Measurements from ENCODE around the gene STARD10.

Gene STARD10

GRCh38 chr11:72752088-72752914 lies 41.5 kb downstream of the STARD10 start, which contains the start of gene ARAP1:
Gene ARAP1, minus strand, starts transcription at chr11:72752408. Its CDS starts 25,280 bp downstream, at chr11:72727128.
- CTCF ChIA-PET, result interaction anchor here (0.8 to 1.4 kb wide), 5 partner anchors 10 to 425 kb away, joined by 3 to 4 read pairs (median 3); no protein-coding TSS in a partner anchor
- peak; percentile 87 for DNase-seq
- Mint-ChIP-seq H3K4me3 (peak within 1 kb of the TSS; percentile 87), H3K36me3 (no peaks in the 10 kb centered on the region), H3K27ac (peak within 1 kb of the TSS; percentile 86), H3K4me1 (peaks cover 50% of the 10 kb centered on the region), H3K9me3 (no peaks in the 10 kb centered on the region), H3K27me3 (peaks cover 4% of the 10 kb centered on the region)

DNA sequence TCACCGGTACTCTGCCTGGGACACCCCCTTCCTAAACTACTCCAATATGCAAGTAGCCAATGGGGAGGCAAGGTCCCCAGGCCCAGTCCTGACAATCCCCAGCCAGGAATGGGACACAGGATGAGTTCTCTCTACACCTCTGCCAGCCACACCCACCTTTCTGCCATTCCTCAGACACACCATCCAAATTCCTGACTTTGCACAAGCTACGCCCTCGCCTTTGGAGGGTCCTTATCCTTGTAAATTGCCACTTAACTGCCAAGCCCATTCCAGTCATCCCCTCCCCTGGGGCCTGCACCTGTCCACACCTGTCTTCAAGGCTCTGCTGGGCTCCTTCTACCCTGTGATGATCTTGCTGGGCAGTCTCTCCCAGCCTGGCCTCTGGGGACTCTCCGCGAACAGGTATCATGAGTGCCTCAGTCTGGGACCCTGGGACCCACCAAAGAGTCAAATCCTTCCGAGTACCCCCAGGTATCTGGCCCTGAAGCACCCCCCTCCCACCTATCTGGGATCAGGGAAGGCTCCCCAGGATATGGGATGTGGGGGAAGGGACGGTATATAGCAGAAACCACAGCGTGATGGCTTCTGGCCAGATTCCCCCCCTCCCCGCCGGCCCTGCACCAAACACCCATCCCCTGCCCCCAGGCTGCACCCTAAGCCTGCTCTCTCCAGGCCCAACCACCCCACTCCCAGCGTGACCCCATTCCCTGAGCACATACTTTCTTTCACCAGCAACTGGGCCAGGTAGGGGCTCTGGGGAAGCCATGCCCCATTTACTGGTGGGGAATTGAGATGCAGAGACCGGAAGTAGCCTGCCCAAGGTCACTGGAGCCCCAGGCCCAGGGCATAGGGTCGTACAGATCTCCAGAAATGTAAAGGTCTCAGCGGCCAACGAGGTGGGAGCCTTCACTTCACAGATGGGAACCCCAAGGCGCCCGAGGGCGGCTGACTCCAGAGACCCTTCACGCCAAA lies 42.4 kb downstream of the STARD10 start:
- H3K27ac Mint-ChIP-seq, result peak overlapping the region; percentile 75
- H3K36me3 Mint-ChIP-seq, result no peaks in the 10 kb centered on the region
- H3K27me3 Mint-ChIP-seq, result peaks cover 4% of the 10 kb centered on the region
- peak overlapping the region; percentile 87 for H3K4me3 Mint-ChIP-seq
- H3K4me1 Mint-ChIP-seq, result peaks cover 50% of the 10 kb centered on the region
- no peaks in the 10 kb centered on the region for H3K9me3 Mint-ChIP-seq
- CTCF ChIA-PET, result no interaction called here
- DNase-seq, result no peak

GRCh38 chr11:72750556-72751115 lies 43.2 kb downstream of the STARD10 start:
- H3K4me1 Mint-ChIP-seq, result peaks cover 50% of the 10 kb centered on the region
- H3K27me3 Mint-ChIP-seq, result no peaks in the 10 kb centered on the region
- DNase-seq, result no peak
- no peaks in the 10 kb centered on the region for H3K36me3 Mint-ChIP-seq
- H3K4me3 Mint-ChIP-seq, result peak overlapping the region; percentile 87
- CTCF ChIA-PET, result interaction anchor here (1.6 kb wide), 1 partner anchor 42 kb away, joined by 5 read pairs; no protein-coding TSS in a partner anchor
- H3K9me3 Mint-ChIP-seq, result no peaks in the 10 kb centered on the region
- no peak overlapping the region for H3K27ac Mint-ChIP-seq

- H3K36me3 Mint-ChIP-seq, result no peaks in the 10 kb centered on the region
- H3K4me3 Mint-ChIP-seq, result no peak overlapping the region
- no peaks in the 10 kb centered on the region for H3K9me3 Mint-ChIP-seq
- H3K4me1 Mint-ChIP-seq, result peaks cover 50% of the 10 kb centered on the region
- no peak overlapping the region for H3K27ac Mint-ChIP-seq
- CTCF ChIA-PET, result interaction anchor here (1.6 kb wide), 1 partner anchor 43 kb away, joined by 5 read pairs; no protein-coding TSS in a partner anchor
- DNase-seq, result no peak
- H3K27me3 Mint-ChIP-seq, result no peaks in the 10 kb centered on the region
Observed at GRCh38 chr11:72750086-72750485, 43.8 kb downstream of the STARD10 start.

GRCh38 chr11:72747289-72747855 lies 46.5 kb downstream of the STARD10 start:
- no peak for DNase-seq
- no peaks in the 10 kb centered on the region for H3K36me3 Mint-ChIP-seq
- no peak overlapping the region for H3K27ac Mint-ChIP-seq
- CTCF ChIA-PET, result interaction anchor here (1.0 to 3.5 kb wide), 2 partner anchors 10 to 22 kb away, joined by 3 to 11 read pairs; no protein-coding TSS in a partner anchor
- peaks cover 42% of the 10 kb centered on the region for H3K4me1 Mint-ChIP-seq
- no peak overlapping the region for H3K4me3 Mint-ChIP-seq
- no peaks in the 10 kb centered on the region for H3K9me3 Mint-ChIP-seq
- H3K27me3 Mint-ChIP-seq, result no peaks in the 10 kb centered on the region

- H3K27me3 Mint-ChIP-seq, result no peaks in the 10 kb centered on the region
- no peak overlapping the region for H3K4me3 Mint-ChIP-seq
- H3K36me3 Mint-ChIP-seq, result no peaks in the 10 kb centered on the region
- H3K9me3 Mint-ChIP-seq, result no peaks in the 10 kb centered on the region
- peaks cover 45% of the 10 kb centered on the region for H3K4me1 Mint-ChIP-seq
- CTCF ChIA-PET, result interaction anchor here (1.0 to 3.5 kb wide), 2 partner anchors 10 to 21 kb away, joined by 3 to 11 read pairs; no protein-coding TSS in a partner anchor
- DNase-seq, result no peak
- no peak overlapping the region for H3K27ac Mint-ChIP-seq
Observed at GRCh38 chr11:72746821-72747220, 47.0 kb downstream of the STARD10 start.

DNA sequence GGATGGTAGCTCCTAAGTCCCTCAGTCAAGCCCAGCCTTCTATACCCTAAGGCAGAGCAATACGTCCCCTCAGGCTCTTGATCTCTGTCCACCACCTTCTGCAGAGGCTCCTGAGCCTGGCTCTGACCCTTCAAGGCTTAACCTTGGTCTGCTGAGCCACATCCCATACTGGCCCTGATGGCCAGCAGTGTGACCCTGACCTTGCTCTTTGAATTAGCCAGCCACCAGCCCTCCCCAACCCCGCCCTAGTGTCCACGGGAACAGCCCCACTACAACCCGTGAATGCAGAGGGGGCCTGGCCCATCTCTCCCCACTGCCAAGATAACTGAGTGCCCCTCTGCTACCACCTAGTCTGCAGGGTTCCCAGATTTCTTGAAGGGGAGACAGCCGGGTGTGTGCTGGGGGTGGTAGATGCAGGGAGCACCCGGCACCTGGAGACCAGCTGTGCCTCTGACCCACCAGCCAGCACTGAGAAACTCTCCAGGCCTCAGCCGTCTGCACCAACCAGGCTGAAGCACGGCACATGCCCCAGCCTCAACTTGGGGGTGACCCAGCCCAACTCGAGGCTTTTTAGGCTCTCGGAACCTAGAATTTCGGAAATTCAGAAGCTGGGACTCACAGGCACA lies 47.8 kb downstream of the STARD10 start:
- Mint-ChIP-seq H3K4me1 (peaks cover 45% of the 10 kb centered on the region), H3K9me3 (no peaks in the 10 kb centered on the region), H3K27me3 (no peaks in the 10 kb centered on the region), H3K27ac (no peak overlapping the region), H3K36me3 (no peaks in the 10 kb centered on the region), H3K4me3 (no peak overlapping the region)
- no peak for DNase-seq
- CTCF ChIA-PET, result interaction anchor here (3.5 kb wide), 1 partner anchor 21 kb away, joined by 11 read pairs; no protein-coding TSS in a partner anchor

GRCh38 chr11:72745511-72745910 lies 48.3 kb downstream of the STARD10 start:
- Mint-ChIP-seq H3K4me1 (peaks cover 45% of the 10 kb centered on the region), H3K9me3 (no peaks in the 10 kb centered on the region), H3K27ac (no peak overlapping the region), H3K27me3 (no peaks in the 10 kb centered on the region), H3K4me3 (no peak overlapping the region), H3K36me3 (no peaks in the 10 kb centered on the region)
- CTCF ChIA-PET, result interaction anchor here (3.5 kb wide), 1 partner anchor 20 kb away, joined by 11 read pairs; no protein-coding TSS in a partner anchor
- no peak for DNase-seq

DNA sequence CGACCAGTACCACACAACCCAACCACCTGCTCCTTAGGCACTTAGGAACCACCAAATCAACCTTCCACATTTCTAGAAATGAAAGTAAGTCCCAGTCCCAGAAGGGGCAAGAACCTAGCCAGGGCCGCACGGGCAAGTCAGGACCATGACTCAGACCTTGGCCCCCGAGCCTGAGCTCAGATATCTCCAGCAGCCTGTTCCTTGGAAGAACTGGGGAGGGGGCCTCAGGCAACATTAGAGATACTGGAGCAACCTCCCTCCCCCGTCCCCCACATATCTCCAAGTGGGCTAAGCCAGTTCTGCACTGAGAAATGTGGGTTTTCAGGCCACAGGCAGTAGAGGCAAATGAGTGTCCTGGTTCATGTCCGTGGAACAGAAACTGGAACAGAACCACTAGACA lies 49.4 kb downstream of the STARD10 start:
- Mint-ChIP-seq H3K27me3 (no peaks in the 10 kb centered on the region), H3K4me1 (peaks cover 50% of the 10 kb centered on the region), H3K4me3 (no peak overlapping the region), H3K36me3 (no peaks in the 10 kb centered on the region), H3K27ac (no peak overlapping the region), H3K9me3 (no peaks in the 10 kb centered on the region)
- DNase-seq, result no peak
- CTCF ChIA-PET, result no interaction called here

DNA sequence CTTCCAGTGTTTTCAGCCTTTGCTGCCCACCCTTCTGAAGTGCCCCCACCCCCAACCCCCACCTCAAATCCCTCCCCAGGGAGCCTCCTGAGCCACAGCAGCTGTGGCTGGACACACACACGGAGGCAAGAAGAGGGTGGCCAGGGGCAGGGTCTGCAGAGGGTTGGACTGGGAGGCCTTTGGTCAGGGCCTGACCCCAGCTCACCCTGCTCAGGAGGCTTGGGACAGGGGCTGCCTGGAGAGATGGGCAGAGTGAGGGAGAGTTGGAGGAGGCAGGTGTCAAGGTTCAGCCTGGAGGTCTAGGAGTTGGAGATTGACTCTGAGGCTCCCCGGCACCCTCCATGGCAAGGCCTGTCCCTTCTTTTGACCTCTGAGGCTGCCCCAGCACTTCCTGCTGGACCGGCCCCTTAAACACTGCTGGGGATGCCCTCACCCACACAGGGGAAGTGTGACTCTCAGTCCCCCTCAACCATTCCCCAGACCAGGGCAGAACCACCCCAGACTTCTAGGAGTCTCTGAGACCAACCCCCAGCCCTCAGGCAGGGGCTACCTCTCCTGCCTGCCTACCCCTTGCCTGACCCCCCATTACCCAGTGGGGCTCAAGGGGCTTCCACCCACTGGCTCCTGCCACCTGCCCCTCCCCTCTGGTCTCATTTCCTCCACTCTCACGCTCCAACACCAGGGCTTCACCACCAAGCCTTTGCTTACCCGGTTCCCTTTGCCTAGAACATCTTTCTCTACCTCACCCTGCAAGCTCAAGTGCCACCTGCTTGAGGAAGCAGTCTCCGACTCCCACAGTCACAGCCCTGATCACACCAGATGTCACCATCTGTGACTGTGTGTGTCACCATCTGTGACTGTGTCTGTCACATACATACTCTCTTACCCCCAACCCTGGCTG lies 50.3 kb downstream of the STARD10 start:
- no peak for DNase-seq
- Mint-ChIP-seq H3K27me3 (no peaks in the 10 kb centered on the region), H3K4me1 (peaks cover 50% of the 10 kb centered on the region), H3K9me3 (no peaks in the 10 kb centered on the region), H3K36me3 (no peaks in the 10 kb centered on the region), H3K4me3 (no peak overlapping the region), H3K27ac (peak overlapping the region; percentile 62)
- CTCF ChIA-PET, result interaction anchor here (1.8 kb wide), 1 partner anchor 18 kb away, joined by 8 read pairs; no protein-coding TSS in a partner anchor

DNA sequence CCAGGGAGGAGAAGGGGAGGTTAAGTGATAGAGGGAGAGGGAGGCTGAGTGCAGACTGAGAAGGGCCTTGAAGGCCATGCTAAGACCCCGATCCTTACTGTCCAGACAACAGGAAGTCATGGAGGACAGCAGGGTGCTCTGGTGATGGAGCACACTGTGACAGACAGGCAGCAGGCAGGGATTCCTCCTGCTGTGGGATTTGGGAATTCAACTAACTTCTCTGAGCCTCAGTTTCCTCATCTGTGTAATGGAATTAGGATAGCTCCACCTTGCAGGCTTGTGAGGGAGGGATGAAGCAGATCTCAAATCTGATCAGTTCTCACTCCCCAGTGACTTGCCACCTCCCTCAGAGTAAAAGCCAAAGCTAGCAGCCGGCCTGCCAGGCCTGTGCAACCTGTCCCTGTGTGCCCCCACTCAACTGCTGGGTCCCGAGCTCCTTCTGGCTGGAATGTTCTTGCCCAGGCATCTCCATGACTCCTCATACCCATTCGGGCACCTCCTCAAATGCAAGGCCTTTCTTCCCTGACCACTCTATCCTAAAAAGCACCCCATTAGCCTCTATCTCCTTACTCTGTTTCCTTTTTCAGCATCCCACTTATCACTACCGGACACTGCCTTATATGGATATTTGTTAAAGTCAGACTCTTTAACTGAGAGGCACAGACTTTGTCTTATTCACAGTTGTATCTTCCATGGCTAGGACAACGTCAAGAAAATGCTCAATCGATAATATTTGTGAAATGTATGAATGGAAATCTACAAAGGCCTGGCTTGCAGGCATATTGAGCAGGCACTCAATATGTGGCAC lies 51.1 kb downstream of the STARD10 start:
- peak overlapping the region; percentile 8 for H3K27ac Mint-ChIP-seq

More for the DNA sequence above, 51.1 kb downstream of the STARD10 start:
- H3K4me3 Mint-ChIP-seq, result no peak overlapping the region
- peaks cover 56% of the 10 kb centered on the region for H3K4me1 Mint-ChIP-seq
- H3K36me3 Mint-ChIP-seq, result peaks cover 2% of the 10 kb centered on the region
- no peaks in the 10 kb centered on the region for H3K27me3 Mint-ChIP-seq
- CTCF ChIA-PET, result interaction anchor here (1.0 to 1.8 kb wide), 2 partner anchors 10 to 17 kb away, joined by 3 to 8 read pairs; no protein-coding TSS in a partner anchor
- H3K9me3 Mint-ChIP-seq, result no peaks in the 10 kb centered on the region
- no peak for DNase-seq
